DMS114 treated with DMSO at 0.1 percent for 48 hours (cell line): ENCODE results near the gene ITK.

ENCODE experiments used
- DNase-seq: peaks from one replicate; lab custom pipeline; 2025; ENCODE audit not compliant: unreplicated experiment; lab: John Stamatoyannopoulos, UW

The ITK gene

DNA sequence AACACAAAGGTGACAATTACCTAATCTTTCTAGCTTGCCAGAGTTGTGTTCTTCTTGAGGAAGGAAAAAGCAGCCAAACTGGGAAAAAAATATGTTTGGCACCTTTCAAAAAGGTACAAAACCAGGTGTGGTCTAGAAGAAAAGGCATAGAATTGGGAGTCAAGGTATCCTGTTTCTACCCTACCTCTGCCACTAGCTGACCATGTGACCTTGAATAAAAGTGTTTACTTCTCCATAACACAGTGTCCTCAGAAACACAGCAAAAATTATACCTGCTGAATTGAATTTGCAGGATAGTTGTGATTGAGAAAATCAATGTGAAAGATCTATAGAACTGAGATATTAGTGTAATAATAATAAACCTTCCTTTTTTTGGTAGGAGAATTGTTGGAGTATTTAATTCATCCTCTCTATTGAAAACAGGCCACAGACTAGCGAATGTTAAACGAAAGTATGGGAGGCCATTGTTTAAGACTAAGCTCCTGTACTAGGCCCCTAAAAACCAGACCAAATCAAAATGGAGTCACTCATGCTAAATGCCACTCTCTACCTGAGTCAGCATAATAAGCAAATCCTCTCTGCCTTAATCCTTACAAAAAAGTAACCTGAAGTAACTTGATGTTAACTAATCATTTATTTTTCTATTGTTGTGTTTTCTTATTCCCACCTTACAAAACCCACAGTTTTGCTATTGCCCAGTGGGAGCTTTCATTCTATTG, 97.8 kb downstream of the ITK start:
- no peak for DNase-seq

DNA sequence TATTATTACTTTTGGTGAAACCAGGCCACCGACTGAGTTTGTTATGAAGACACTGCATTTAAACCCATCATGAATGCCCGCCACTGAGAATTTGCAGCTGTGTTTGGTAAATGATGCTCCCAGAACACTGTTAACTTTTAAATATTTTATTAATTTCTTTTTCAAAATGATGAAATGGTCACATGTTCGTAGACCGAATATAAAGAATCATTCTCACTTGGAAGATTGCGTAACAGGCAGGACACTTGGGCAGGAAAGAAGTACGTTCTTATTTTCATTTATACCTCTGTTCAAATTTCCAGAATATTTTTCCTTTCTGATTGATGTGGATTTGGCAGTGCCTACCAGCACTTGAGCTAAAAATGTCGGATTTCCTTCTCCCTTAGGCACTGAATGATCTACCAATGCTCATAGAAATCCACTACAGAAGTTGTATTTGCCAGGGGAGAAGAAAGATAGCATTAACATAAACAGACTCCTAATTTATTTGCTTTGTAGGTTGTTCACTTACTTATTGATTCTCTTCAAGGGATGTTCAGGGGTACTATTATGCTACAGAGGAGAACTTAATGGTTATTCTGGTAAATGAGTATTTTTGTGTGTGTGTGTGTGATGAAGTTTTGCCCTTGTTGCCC, 99.1 kb downstream of the ITK start:
- no peak for DNase-seq

DNA sequence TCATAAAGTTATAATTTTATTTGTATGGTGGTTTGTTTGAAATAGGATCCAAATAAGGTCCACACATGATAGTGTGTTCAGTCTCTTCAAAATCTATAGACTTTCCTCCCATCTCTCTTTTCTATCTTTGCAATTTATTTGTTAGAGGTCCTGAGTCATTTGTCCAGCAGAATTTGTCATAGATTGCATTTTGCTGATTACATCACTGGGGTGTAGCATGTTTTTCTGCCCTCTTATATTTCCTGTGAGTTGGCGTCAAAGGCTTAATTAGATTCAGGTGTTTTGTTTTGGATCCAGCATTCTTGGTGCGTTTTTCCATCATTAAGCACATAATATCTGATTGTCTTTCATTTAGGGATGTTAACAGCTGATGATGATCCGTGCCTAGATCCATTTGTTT, 100.3 kb downstream of the ITK start:
- no peak for DNase-seq

DNA sequence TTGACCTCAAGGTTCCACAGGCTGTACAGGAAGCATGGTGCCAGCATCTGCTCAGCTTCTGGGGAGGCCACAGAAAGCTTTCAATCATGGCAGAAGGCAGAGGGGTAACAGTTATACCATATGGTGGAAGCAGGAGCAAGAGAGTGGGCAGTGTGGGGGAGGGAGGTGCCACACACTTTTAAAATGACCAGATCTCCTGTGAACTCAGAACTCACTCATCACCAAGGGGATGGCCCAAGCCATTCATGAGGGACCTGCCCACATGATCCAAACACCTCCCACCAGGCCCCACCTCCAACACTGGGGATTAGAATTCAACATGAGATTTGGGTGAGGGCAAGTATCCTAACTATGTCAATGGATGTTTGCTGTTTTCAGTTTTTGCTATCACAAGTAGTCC, 101.5 kb downstream of the ITK start:
- DNase-seq = no peak

DNA sequence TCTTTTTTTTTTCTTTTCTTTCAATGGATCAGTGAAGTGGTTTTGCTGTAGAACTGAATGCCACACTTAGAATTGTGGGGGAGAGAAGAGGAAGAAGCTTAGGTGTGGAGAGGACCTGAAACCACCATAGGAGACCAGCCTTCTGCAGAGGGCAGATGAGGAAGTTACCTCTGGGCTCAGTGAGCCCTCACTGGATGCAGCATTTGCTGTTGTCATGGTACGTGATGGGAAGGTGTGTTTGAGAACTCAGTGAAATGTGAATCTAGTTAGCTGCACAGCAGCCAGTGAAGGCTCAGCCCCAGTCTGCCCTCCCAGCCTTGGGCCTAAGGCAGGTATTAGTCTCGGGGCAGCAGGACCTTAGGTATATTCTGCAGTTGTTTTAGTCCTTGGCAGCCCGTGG, 102.8 kb downstream of the ITK start:
- no peak for DNase-seq

DNA sequence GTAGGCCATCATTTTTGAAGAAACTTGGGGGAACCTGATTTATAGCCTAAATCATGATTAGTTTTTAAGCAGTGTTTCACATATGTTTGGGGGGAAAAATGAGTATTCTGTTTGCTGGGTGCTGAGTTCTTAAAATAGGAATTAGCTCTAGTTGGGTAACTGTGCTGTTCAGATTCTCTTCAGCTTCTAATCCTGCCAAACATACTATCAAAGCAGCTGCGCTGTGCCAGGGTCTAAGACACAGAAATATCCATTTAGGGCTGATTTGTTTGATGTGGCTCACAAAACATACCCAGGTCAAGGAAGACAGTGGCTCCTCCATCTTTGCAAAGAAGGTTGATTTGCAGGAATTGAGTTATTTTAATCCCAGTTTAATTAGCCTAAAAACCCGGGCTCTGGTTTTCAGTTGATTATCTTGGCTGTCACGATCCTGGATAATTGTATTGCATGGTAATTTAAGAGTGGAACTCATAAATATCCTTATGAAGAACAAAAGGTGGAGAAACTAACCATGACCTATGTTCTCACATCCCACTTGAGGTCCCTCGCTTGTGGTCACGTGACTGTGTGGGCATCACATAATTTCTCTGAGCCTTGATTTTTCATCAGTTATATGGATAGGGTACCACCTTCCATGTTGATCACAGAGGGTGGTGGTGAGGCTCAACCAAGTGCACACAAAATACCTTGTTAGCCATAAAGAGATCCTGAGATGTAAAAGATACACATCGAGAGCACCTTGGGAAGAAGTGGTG, 104.0 kb downstream of the ITK start:
- DNase-seq = no peak

DNA sequence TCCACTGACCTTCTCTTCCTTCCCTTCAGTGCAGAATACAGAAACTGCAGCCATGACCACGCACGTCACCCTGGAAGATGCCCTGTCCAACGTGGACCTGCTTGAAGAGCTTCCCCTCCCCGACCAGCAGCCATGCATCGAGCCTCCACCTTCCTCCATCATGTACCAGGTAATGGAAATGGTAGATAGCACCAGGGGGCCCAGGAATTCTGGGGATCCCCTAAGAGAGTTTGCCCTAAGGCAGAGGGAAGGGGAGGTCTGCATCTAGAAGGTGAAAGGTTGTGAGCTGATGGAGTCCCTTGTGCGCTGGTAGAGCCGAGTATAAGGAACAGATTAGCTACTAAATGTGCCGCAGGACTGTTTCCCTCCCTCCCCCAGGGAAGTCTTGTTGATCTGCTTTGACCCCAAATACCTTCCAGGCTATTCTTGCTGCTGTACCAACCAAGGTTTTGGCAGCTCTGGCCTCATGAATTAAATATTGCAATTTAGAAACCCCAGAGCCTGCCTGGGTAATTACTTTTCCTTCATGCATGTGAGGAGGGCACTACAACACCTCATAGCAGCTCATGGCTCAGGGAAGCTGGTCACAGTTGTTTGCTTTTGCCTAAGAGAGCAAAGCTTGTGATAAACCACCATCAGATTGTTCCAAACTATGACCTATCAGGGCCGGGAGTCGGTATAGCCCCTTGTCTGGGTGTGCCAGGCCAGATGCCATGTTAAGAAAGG, 104.8 kb downstream of the ITK start:
- no peak for DNase-seq

DNA sequence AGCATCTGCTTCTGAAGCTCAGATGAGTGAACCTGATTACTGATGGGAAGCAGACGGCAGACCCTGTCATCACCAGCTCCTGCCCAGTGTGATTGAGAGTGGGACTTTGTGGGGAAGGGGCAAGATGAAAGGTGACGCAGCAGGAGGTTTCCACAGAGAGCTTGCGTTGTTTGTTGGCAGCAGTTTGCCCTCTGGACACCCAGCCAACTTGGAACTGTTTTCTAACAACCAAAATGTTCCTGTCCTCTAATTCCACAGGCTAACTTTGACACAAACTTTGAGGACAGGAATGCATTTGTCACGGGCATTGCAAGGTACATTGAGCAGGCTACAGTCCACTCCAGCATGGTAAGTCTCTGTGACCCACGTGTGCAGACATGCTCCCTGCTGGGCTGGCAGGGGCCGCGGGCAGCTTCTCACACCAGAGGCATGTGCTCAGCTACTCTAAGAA, 106.1 kb downstream of the ITK start:
- no peak for DNase-seq

DNA sequence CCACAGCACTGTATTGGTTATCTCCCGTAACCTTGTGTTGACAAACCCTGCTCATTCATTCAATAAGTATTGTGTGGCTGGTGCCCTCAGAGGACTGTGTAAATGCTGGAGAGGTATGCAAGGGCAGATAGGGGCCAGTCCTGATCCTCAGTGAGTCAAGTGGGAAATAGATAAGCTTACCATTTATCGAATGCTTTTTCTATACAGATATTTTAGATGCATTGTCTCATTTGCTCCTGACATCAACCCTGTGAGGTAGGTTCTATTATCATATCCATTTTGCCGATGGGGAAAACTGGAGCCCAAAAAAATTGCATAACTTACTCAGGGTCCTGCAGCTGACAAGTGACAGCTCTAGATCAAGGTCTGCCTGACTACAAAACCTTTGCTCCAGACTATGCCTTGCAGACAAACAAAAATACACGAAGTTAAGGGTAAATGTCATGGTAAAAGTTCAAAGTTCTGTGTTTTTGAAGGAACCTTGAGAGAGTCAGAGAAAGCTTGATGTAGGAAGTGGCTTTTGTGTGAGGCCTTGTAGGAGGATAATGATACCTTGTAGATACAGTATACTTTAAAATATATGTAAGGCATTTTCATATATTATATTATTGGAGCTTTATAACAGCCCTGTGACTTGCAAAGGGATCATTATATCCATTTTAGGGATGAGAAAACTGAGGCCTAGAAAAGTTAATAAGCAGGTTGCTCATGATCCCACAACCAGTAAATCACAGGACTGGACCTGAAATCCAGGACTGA, 107.9 kb downstream of the ITK start:
- no peak for DNase-seq

DNA sequence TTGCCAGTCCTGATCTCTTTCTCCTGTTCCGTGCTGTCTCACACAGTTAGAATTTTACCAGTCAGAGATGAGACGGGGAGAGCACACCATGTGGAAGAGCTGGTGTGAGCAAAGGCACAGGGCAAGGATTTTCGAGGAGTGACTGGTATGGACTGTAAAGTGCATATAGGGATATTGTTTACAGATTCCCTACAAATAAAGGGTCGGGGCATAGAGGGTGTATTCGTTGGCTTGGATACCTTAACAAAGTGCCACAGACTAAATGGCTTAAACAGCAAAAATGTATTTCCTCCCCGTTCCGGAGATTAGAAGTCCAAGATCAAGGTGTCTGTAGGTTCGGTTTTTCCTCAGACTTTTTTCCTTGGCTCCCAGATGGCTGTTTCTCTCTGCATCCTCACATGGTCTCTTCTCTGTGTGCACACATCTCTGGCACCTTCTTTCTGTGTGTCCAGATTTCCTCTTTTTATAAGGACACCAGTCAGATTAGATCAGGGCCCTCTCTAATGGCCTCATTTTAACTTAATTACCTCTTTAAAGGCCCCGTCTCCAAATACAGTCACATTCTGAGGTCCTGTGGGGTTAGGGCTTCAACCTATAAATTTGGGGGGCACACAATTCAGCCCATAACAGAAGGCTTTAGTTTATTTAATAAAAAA, 108.7 kb downstream of the ITK start:
- DNase-seq = no peak

DNA sequence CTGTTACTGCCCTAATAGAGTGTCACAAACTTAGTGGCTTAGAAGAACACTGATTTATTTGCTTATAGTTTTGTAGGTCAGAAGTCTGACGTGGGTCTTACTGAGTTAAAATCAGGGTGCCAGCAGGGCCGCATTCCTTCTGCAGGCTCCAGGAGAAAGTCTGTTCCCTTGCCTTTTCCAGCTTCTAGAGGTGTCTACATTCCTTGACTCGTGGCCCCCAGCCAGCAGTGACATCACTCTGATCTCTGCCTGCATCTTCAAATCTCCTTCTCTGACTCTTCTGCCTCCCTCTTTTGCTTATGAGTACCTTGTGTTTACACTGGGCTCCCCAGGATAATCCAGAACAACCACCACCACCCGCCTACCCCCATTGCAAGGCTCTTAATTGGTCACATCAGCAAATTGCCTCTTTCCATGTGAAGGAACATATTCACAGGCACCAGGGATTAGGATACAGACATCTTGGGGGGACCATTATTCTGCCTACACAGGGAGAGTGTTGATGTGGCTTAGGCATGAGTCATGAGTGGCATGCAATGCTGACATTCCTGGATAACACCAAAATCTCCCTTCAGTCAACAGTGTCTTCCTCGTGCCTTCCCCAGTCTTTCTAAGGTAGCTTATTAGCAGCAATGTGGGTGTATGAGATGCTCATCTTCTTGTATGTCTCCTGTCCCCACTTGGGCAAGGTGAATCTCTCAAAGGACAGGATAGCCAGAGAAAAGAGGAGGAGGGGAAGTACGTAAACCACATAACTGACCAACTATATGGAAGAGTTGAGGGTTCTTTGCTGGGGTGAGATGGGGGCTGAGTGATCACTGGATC, 109.7 kb downstream of the ITK start:
- DNase-seq = no peak

DNA sequence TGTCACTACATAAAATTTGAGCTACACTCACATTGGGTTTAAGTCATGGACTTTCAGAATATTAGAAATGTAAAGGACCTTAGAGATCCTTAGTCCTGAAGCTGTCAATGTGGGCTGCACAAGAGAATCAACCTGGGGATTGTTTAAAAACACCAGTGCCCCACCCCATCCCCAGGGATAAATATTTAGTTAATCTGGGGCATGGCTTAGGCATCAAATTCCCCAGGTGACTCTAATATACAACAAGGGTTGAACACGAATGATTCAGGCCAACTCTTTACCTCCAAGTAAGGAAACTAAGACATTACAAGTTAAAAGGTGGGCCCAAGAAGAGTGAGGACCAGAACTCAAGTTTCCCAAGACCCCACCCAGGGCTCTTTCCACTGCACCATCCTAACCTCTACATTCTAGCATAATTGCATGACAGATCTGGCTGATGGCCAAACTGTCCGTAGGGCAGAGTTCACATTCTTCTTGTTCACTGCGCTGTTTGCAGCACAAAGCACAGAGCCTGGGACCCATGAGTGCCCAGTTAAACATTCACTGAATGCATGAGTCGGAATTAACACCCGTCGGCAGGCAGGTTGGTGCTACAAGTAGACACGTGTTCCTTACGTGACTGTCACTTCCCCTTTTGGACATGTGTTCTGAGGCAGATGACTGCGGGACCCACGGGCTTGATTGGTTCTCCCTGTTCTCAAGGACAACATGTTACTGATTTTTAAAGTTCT, 110.5 kb downstream of the ITK start:
- DNase-seq = no peak

DNA sequence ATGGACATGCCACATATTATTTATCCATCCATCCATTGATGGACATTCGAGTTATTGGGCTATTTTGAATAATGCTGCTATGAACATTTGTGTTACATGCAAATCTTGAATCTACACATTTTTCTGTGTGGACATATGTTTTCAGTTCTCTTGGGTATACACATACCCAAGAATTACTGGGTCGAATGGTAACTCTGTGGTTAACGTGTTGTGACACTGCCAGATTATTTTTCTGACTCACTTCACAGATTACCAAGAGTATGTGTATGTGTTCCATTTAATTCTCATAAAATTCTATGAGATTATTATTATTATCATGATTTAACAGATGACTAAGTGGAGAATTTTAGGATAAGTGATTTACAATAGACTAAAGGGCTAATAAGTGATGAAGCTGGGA, 112.0 kb downstream of the ITK start:
- DNase-seq = no peak

DNA sequence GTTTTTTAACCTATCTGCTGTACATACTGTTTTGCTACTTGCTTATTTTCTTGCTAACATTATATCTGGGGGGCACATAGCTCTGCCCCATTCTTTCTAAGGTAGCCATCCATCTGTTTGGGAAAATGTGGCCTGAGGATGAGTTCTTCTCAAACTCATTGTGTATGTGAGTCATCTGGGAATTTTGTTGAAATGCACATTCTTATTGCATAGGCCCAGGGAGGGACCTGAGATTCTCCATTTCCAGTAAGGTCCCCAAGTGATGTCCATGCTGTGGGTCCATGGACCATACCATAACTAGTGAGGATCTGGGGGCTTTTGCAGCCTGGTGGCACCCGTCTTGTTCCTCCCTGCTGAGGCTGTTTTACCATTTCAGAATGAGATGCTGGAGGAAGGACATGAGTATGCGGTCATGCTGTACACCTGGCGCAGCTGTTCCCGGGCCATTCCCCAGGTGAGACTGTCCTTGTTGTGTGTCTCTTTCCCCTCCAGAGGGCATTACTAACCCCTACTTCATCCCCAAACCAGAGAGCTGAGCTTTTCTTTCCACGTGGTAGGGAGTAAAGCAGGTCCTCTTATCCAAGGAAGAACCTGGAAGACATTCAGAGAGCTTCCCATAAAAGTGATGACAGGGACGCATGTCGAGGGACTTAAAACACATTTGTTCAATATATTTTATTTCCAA, 113.9 kb downstream of the ITK start:
- no peak for DNase-seq

DNA sequence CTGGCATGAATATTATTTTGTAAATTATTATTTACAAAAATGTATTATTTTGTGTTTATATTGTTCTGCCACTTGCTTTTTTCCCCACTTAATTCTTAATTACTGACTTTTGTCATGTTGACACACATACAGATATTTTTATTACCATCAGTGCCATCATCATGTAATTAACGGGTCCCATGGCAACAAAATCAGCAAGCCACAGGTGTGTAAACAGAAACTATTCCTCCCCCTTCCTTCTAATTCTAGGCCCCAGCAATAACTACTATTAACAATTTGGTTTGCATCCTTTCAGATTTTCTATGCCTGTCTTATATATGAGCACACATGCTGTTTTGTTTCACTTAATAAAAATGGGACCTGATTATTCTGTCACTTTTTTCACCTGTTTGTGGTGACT, 114.6 kb downstream of the ITK start:
- no peak for DNase-seq

DNA sequence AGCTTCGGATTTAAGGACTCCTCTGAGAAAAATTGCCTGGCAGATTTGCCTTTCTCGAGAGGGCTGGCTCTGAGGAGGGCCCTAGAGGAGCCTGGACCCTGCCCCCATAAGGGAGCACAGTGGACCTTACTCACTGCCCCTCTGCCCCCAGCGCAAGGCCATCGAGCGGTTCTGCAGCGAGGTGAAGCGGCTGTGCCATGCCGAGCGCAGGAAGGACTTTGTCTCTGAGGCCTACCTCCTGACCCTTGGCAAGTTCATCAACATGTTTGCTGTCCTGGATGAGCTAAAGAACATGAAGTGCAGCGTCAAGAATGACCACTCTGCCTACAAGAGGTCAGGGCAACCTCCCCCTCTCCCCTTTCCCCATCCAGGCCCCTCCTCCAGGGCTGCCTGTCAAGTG, 119.9 kb downstream of the ITK start:
- no peak for DNase-seq

DNA sequence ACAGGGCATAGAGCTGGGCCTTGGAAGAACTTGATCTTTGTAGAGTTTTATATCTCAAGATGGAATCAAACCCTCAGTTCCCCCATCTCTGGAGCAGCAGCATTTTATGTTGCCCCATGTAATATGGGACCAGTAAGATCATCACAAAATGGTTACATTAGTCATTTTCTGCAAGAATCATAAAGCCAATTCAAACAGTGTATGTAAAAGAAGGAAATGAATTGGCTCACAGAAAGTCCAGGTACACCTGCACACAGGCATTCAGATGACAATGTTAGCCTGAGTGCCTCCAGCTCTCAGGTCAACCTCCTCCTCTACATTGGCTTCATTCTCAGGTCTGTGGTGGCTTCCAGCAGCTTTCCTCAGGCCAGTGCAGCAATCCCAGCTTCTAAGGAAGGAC, 120.4 kb downstream of the ITK start:
- no peak for DNase-seq

DNA sequence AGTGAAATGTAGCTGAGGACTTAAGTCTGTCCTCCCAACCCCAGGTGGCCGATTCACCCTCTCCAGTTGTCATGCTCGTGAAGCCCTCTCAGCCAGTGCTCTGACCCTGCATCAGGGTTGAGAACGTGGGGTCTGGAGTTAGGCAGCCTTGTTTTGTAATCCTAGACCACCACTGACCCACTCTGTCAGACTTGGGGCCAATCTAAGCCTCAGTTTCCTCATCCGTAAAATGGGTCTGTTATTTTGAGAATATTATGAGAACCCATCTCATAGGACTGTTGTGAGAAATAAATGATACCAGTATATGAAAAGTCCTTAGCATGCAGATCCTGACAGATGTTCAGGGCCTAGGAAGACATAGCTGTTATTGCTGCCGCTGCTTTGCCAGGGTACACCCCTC, 122.4 kb downstream of the ITK start:
- DNase-seq = no peak
